SH-SY5Y (cell line): ENCODE results near the gene ALPK3.

Experiments used
- GATA2 ChIP-seq: IDR thresholded peaks from 2 replicates; pipeline ENCODE4 v1.6.1; 2011; ENCODE audit warnings: mild to moderate bottlenecking, low read depth, low read length
- GATA3 ChIP-seq: IDR thresholded peaks from 2 replicates; pipeline ENCODE4 v1.6.1; 2011; ENCODE audit warnings: low read depth, mild to moderate bottlenecking, low read length, moderate library complexity

DNA sequence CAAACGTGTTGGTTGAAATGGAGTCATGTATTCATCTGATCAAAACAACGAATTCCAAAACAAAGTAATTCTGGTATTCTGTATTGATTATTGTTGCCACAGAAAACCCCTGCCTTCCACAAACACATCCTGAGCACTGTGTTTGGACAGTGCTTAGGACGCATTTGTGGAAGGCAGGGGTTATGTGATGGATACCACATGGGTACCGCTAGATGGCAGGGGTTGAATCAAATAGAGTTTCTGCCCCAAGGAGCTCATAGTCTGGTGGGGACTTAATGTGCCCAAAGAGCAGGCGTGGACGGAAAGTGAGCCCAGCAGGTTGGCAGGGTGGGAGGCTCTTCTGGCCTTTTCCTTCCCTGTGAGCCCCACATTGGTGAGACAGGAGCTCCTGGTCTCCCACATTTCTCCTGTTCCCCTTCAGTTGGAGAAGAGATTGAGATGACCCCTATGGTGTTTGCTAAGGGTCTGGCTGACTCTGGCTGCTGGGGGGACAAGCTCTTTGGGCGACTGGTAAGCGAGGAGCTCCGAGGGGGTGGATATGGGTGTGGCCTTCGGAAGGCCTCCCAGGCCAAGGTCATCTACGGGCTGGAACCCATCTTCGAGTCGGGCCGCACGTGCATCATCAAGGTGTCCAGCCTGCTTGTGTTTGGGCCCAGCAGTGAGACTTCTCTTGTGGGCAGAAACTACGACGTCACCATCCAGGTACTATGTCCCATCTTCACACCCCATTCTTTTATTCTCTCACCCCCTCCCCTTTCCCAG, 45.2 kb downstream of the ALPK3 start:
- TF ChIP-seq GATA2 (no peak), GATA3 (no peak)
